ENCODE results near the gene KPNA2. TPM values are rescaled to one million over a fixed set of nuclear protein-coding genes. Genes with fewer than 3 reads are reported as not detected.

KPNA2 gene
- polyA plus RNA-seq, 1 donor (not counting 4 experiments of a cell fraction or from before 2014, with no cell fraction given), result 186 TPM

DNA sequence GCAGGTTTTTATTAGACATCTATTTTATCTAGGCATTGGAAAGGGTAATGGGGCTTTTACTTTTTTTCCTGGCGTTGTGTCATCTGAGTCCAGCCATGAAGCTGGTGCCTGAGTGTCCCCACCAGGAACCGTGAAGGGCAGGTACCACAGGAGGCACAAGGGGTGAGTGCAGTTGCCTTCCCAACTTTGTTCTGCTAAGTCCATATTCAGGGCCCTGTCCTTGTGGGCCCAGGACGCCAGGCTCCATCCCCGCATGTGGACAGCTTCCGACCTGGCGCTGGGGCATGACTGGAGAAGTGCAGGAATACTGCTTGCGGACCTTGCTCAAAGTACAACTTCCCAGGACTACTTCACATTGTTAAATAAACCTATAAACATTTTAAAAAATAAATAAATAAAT, 60.6 kb downstream of the KPNA2 start:
- Histone ChIP-seq H3K36me3 (ENCODE audit: control insufficient read depth in 2 of 2, extremely low read depth in 1 of 2, insufficient read depth in 2 of 2, low read length in 2 of 2) (no peaks in the 10 kb centered on the region), H3K27ac (ENCODE audit: control insufficient read depth, insufficient read depth, low read length) (no peak overlapping the region), H3K9me1 (ENCODE audit: control insufficient read depth, extremely low read depth, insufficient read depth, low read length) (no peaks in the 10 kb centered on the region), H3K27me3 (ENCODE audit: control insufficient read depth, extremely low read depth, insufficient read depth, low read length) (no peaks in the 10 kb centered on the region), H4K20me1 (ENCODE audit: control insufficient read depth, extremely low read depth, insufficient read depth, low read length) (no peaks in the 10 kb centered on the region), H3K4me1 (ENCODE audit: control insufficient read depth, extremely low read depth, insufficient read depth, low read length) (no peaks in the 10 kb centered on the region), H3K4me2 (ENCODE audit: control insufficient read depth, extremely low read depth, insufficient read depth, low read depth, low read length) (no peak overlapping the region), H3K4me3 (ENCODE audit: control insufficient read depth in 2 of 3, extremely low read depth in 1 of 3, insufficient read depth in 2 of 3, low read depth in 1 of 3, low read length in 3 of 3) (no peak overlapping the region), H3K9me3 (ENCODE audit: control insufficient read depth, low read depth, low read length) (no peaks in the 10 kb centered on the region), H3K79me2 (ENCODE audit: control insufficient read depth, insufficient read depth, low read length) (no peaks in the 10 kb centered on the region), H3K9ac (ENCODE audit: control insufficient read depth, extremely low read depth, insufficient read depth, low read length) (no peak overlapping the region), H2AFZ (ENCODE audit: control insufficient read depth, low read length) (no peak overlapping the region)
- TF ChIP-seq CTCF (optimal IDR thresholded peaks at IDR 0.05 in 1 of 3, IDR thresholded peaks at IDR 0.05 in 1 of 3, conservative IDR thresholded peaks at IDR 0.05 in 1 of 3; ENCODE audit: extremely low read depth in 1 of 3, insufficient read depth in 2 of 3, low read length in 3 of 3) (no peak), EZH2 (IDR thresholded peaks at IDR 0.05; ENCODE audit: low read length) (no peak)
- DNase-seq (ENCODE audit: low read depth, low spot score) (no peak), FAIRE-seq (no peak)
- dilution Hi-C loops (cut with MboI; ENCODE audit: extremely low pct_ligation_motif_present, low sequenced_read_pairs), result no loop called here

Other genes with a start within 250 kb of the KPNA2 start
- gene BPTF, start 210.2 kb upstream of the KPNA2 start, polyA plus RNA-seq, result 19.7 to 42.0 TPM (median 28.3 TPM) in 3 replicates
- gene C17orf58, start 39.3 kb upstream of the KPNA2 start, polyA plus RNA-seq, result 4.3 to 6.4 TPM (median 6.1 TPM) in 3 replicates
- 80.8 to 123 TPM (median 89.6 TPM) in 3 replicates for gene AMZ2, start 212.3 kb downstream of the KPNA2 start, polyA plus RNA-seq

All from keratinocyte (primary cell).